Thoracic aorta (tissue), 2 donors: ENCODE measurements around the gene MAP3K10. TPM values are rescaled to one million over a fixed set of nuclear protein-coding genes. Genes with fewer than 3 reads are reported as not detected.

Experiments
- ATAC-seq: fragments of 150-250 bp; one replicate; pipeline ENCODE4 v1.8.0; 2017; ENCODE audit warnings: low read depth; ENCODE audit not compliant: insufficient number of reproducible peaks, low FRiP score
- DNase-seq: peaks from one replicate; pipeline ENCODE4 v3.0.0-alpha.2; 2020; ENCODE audit warnings: low spot score
- H3K27ac ChIP-seq, 2 donors: fragments of 200-600 bp; sonication (generic); 1 replicate in 1 of 2; 2 replicates in 1 of 2; pipeline ENCODE4 v1.5.1; 2016; ENCODE audit warnings: mild to moderate bottlenecking in 2 of 2, moderate library complexity in 2 of 2
- H3K27me3 ChIP-seq: fragments of 200-600 bp; sonication (generic); replicated peaks from 2 replicates; pipeline ENCODE4 v1.6.0; 2016; ENCODE audit warnings: mild to moderate bottlenecking; ENCODE audit not compliant: insufficient read depth
- H3K36me3 ChIP-seq: fragments of 200-600 bp; sonication (generic); one replicate; pipeline ENCODE4 v1.5.1; 2016
- H3K4me1 ChIP-seq, 2 donors: fragments of 200-600 bp; sonication (generic); 1 replicate in 1 of 2; 2 replicates in 1 of 2; pipeline versions ENCODE4 v1.5.1 to v1.6.0; 2016; ENCODE audit warnings: low read depth in 2 of 2, mild to moderate bottlenecking in 1 of 2; ENCODE audit not compliant: control insufficient read depth in 1 of 2
- H3K4me3 ChIP-seq: fragments of 200-600 bp; sonication (generic); 2 replicates; pipeline ENCODE4 v1.5.1; 2016; ENCODE audit warnings: mild to moderate bottlenecking
- H3K9me3 ChIP-seq: fragments of 200-600 bp; sonication (generic); 2 replicates; pipeline ENCODE4 v1.5.1; 2016
- CTCF ChIP-seq: fragments of 200-600 bp; sonication (generic); IDR thresholded peaks from one replicate; pipeline ENCODE4 v1.5.1; 2019; ENCODE audit warnings: antibody characterized with exemption
- total RNA-seq, 2 donors: library from RNA; depleted of rRNA; stranded (reverse); fragments of >200 nt; gene quantifications; one replicate each; pipeline versions ENCODE4 v1.1.0 to v1.2.3, GENCODE V29; 2016

Gene MAP3K10
- total RNA-seq, 2 donors from 2014 or later, result 30.2 to 32.5 TPM

GRCh38 chr19:40205760-40206159 is 14.5 kb downstream of the MAP3K10 start:
- TF ChIP-seq CTCF, result no peak
- H3K27ac ChIP-seq, result no peak overlapping the region
- H3K36me3 ChIP-seq, result peaks cover 32% of the 10 kb centered on the region
- ATAC-seq (no peak), DNase-seq (no peak)
- no peaks in the 10 kb centered on the region for H3K4me1 ChIP-seq
- no peaks in the 10 kb centered on the region for H3K9me3 ChIP-seq
- no peak overlapping the region for H3K4me3 ChIP-seq
- H3K27me3 ChIP-seq, result no peaks in the 10 kb centered on the region

- peaks cover 26% of the 10 kb centered on the region for H3K36me3 ChIP-seq
- no peak overlapping the region for H3K27ac ChIP-seq
- H3K4me3 ChIP-seq, result no peak overlapping the region
- H3K9me3 ChIP-seq, result no peaks in the 10 kb centered on the region
- H3K27me3 ChIP-seq, result no peaks in the 10 kb centered on the region
- H3K4me1 ChIP-seq, result no peaks in the 10 kb centered on the region
- TF ChIP-seq CTCF, result no peak
- no peak for DNase-seq
- ATAC-seq, result no peak
These were observed 17.4 kb downstream of the MAP3K10 start for GRCh38 chr19:40208602-40209001.

- Histone ChIP-seq H3K27ac (no peak overlapping the region), H3K9me3 (no peaks in the 10 kb centered on the region), H3K4me3 (no peak overlapping the region), H3K27me3 (no peaks in the 10 kb centered on the region), H3K36me3 (peaks cover 21% of the 10 kb centered on the region), H3K4me1 (no peaks in the 10 kb centered on the region)
- TF ChIP-seq CTCF, result no peak
- DNase-seq, result no peak
- no peak for ATAC-seq
These were observed 19.7 kb downstream of the MAP3K10 start for GRCh38 chr19:40210889-40211288.

- Histone ChIP-seq H3K27me3 (peaks cover under 1% of the 10 kb centered on the region), H3K9me3 (no peaks in the 10 kb centered on the region), H3K4me1 (no peaks in the 10 kb centered on the region), H3K4me3 (no peak overlapping the region), H3K36me3 (peaks cover 13% of the 10 kb centered on the region), H3K27ac (no peak overlapping the region)
- no peak for TF ChIP-seq CTCF
- ATAC-seq (no peak), DNase-seq (no peak)
These were observed 22.1 kb downstream of the MAP3K10 start for GRCh38 chr19:40213251-40213829.

GRCh38 chr19:40213882-40214570 is 22.8 kb downstream of the MAP3K10 start:
- Histone ChIP-seq H3K4me1 (no peaks in the 10 kb centered on the region), H3K27ac (no peak overlapping the region), H3K9me3 (no peaks in the 10 kb centered on the region), H3K36me3 (peaks cover 9% of the 10 kb centered on the region), H3K4me3 (no peak overlapping the region), H3K27me3 (peaks cover 4% of the 10 kb centered on the region)
- no peak for TF ChIP-seq CTCF
- ATAC-seq (no peak), DNase-seq (no peak)
